H9 (cell line): ENCODE measurements around the gene CDYL2. TPM values are rescaled to one million over a fixed set of nuclear protein-coding genes. Genes with fewer than 3 reads are reported as not detected.

Source experiments
- DNase-seq: peaks from one replicate; pipeline ENCODE4 v3.0.0-alpha.2; 2017
- H2AFZ ChIP-seq: one replicate; pipeline ENCODE4 v1.6.1; 2013; ENCODE audit warnings: mild to moderate bottlenecking, low read length, control low read depth, moderate library complexity
- H2AK5ac ChIP-seq: 2 replicates; pipeline ENCODE4 v1.6.1; 2013; ENCODE audit warnings: low read length, control low read depth, mixed read lengths; ENCODE audit not compliant: insufficient read length
- H2BK120ac ChIP-seq: one replicate; pipeline ENCODE4 v1.6.1; 2013; ENCODE audit warnings: low read depth, mild to moderate bottlenecking, low read length, control low read depth, inconsistent platforms; ENCODE audit not compliant: poor library complexity, severe bottlenecking
- H2BK12ac ChIP-seq: 2 replicates; pipeline ENCODE4 v1.6.1; 2013; ENCODE audit warnings: low read length, control low read depth, mixed read lengths, low read depth; ENCODE audit not compliant: insufficient read length
- H2BK15ac ChIP-seq: 2 replicates; pipeline ENCODE4 v1.6.1; 2013; ENCODE audit warnings: low read depth, low read length, control low read depth
- H2BK20ac ChIP-seq: one replicate; pipeline ENCODE4 v1.6.1; 2013; ENCODE audit warnings: low read depth, mild to moderate bottlenecking, low read length, control low read depth, inconsistent platforms; ENCODE audit not compliant: poor library complexity, severe bottlenecking
- H2BK5ac ChIP-seq: 2 replicates; pipeline ENCODE4 v1.6.1; 2013; ENCODE audit warnings: low read length, control low read depth, mixed read lengths; ENCODE audit not compliant: insufficient read length
- H3K14ac ChIP-seq: 2 replicates; pipeline ENCODE4 v1.6.1; 2013; ENCODE audit warnings: low read length, control low read depth; ENCODE audit not compliant: insufficient read depth
- H3K18ac ChIP-seq: 2 replicates; pipeline ENCODE4 v1.6.1; 2013; ENCODE audit warnings: low read depth, mild to moderate bottlenecking, mixed read lengths, low read length, control low read depth; ENCODE audit not compliant: insufficient read length
- H3K23ac ChIP-seq: 2 replicates; pipeline ENCODE4 v1.6.1; 2013; ENCODE audit warnings: low read length, control low read depth, mixed read lengths, low read depth; ENCODE audit not compliant: insufficient read length
- H3K23me2 ChIP-seq: 2 replicates; pipeline ENCODE4 v1.6.1; 2013; ENCODE audit warnings: low read depth, mild to moderate bottlenecking, mixed read lengths, low read length, control low read depth; ENCODE audit not compliant: insufficient read length, poor library complexity, severe bottlenecking
- H3K27ac ChIP-seq: 2 replicates; pipeline ENCODE4 v1.5.1; 2013; ENCODE audit warnings: low read length, control low read depth, mixed read lengths, low read depth; ENCODE audit not compliant: insufficient read length
- H3K27me3 ChIP-seq: 2 replicates; pipeline ENCODE4 v1.6.1; 2013; ENCODE audit warnings: low read length, control low read depth, inconsistent platforms; ENCODE audit not compliant: insufficient read depth
- H3K4ac ChIP-seq: 2 replicates; pipeline ENCODE4 v1.6.1; 2013; ENCODE audit warnings: low read depth, mild to moderate bottlenecking, control low read depth, inconsistent platforms, low read length, moderate library complexity
- H3K4me1 ChIP-seq: 2 replicates; pipeline ENCODE4 v1.6.1; 2013; ENCODE audit warnings: low read length, control low read depth, inconsistent platforms; ENCODE audit not compliant: insufficient read depth
- H3K4me2 ChIP-seq: 2 replicates; pipeline ENCODE4 v1.6.1; 2013; ENCODE audit warnings: low read length, control low read depth, mixed read lengths; ENCODE audit not compliant: insufficient read length, insufficient read depth
- H3K56ac ChIP-seq: 2 replicates; pipeline ENCODE4 v1.6.1; 2013; ENCODE audit warnings: low read depth, mild to moderate bottlenecking, mixed read lengths, low read length, control low read depth; ENCODE audit not compliant: insufficient read length
- H3K79me1 ChIP-seq: 2 replicates; pipeline ENCODE4 v1.6.1; 2013; ENCODE audit warnings: low read depth, mild to moderate bottlenecking, moderate library complexity, low read length, control low read depth, inconsistent platforms; ENCODE audit not compliant: insufficient read depth, poor library complexity, severe bottlenecking
- H3K79me2 ChIP-seq: 2 replicates; pipeline ENCODE4 v1.6.1; 2013; ENCODE audit warnings: low read length, control low read depth, inconsistent platforms; ENCODE audit not compliant: insufficient read depth
- H3K9ac ChIP-seq: 2 replicates; pipeline ENCODE4 v1.6.1; 2013; ENCODE audit warnings: low read length, control low read depth, mixed read lengths; ENCODE audit not compliant: insufficient read length; ENCODE audit errors: extremely low read depth
- H3K9me3 ChIP-seq: one replicate; pipeline ENCODE4 v1.6.1; 2013; ENCODE audit warnings: low read depth, low read length, inconsistent platforms; ENCODE audit not compliant: control insufficient read depth
- H3T11ph ChIP-seq: one replicate; pipeline ENCODE4 v1.6.1; 2013; ENCODE audit warnings: mild to moderate bottlenecking, low read length, control low read depth, inconsistent platforms
- H4K20me1 ChIP-seq: one replicate; pipeline ENCODE4 v1.6.1; 2013; ENCODE audit not compliant: control insufficient read depth, insufficient read length, insufficient read depth
- H4K5ac ChIP-seq: 2 replicates; pipeline ENCODE4 v1.6.1; 2013; ENCODE audit warnings: low read depth, mild to moderate bottlenecking, mixed read lengths, low read length, control low read depth; ENCODE audit not compliant: insufficient read length
- H4K8ac ChIP-seq: replicated peaks from 2 replicates; pipeline ENCODE4 v1.6.1; 2013; ENCODE audit warnings: low read length, control low read depth, mixed read lengths, low read depth; ENCODE audit not compliant: insufficient read length
- H4K91ac ChIP-seq: 2 replicates; pipeline ENCODE4 v1.6.1; 2013; ENCODE audit warnings: low read depth, mild to moderate bottlenecking, moderate library complexity, mixed read lengths, low read length, control low read depth; ENCODE audit not compliant: insufficient read length
- H3K27ac Mint-ChIP-seq, 3 experiments: 2 replicates in 2 of 3; 3 replicates in 1 of 3; pipeline ENCODE4 v1.8.0; 2020 to 2021; ENCODE audit warnings: mixed read lengths in 3 of 3, mild to moderate bottlenecking in 1 of 3, moderate library complexity in 1 of 3
- H3K27me3 Mint-ChIP-seq: 2 replicates; pipeline ENCODE4 v1.8.0; 2021; ENCODE audit warnings: low read depth, mild to moderate bottlenecking, moderate library complexity, mixed read lengths
- H3K36me3 Mint-ChIP-seq, 3 experiments: 2 replicates in 2 of 3; 3 replicates in 1 of 3; pipeline ENCODE4 v1.8.0; 2020 to 2021; ENCODE audit warnings: low read depth in 3 of 3, mixed read lengths in 3 of 3; ENCODE audit not compliant: insufficient read depth in 1 of 3
- H3K4me1 Mint-ChIP-seq, 2 experiments: 2 replicates each; pipeline ENCODE4 v1.8.0; 2020; ENCODE audit warnings: mixed read lengths in 2 of 2
- H3K4me3 Mint-ChIP-seq, 2 experiments: 2 replicates in 1 of 2; 3 replicates in 1 of 2; pipeline ENCODE4 v1.8.0; 2020 to 2021; ENCODE audit warnings: mild to moderate bottlenecking in 2 of 2, mixed read lengths in 2 of 2, moderate library complexity in 1 of 2
- H3K9me3 Mint-ChIP-seq, 2 experiments: 2 replicates in 1 of 2; 3 replicates in 1 of 2; pipeline ENCODE4 v1.8.0; 2020; ENCODE audit warnings: mild to moderate bottlenecking in 2 of 2, mixed read lengths in 2 of 2, moderate library complexity in 1 of 2
- WGBS: extraction: QIAGEN DNeasy Blood & Tissue Kit; methylation state at CpG from one replicate; pipeline ENCODE4 v1.1.7; 2013; ENCODE audit warnings: missing lambda C conversion rate, low lambda C conversion rate, mixed read lengths; ENCODE audit not compliant: insufficient read length; ENCODE audit errors: extremely low coverage; 5-methylcytosine and 5-hydroxymethylcytosine counted together
- total RNA-seq: library from RNA; stranded (reverse); gene quantifications from 2 replicates; pipeline ENCODE4 v1.2.1, GENCODE V29; 2021
- TF ChIP-seq, protein P1 (sequence below): fragments of 200-600 bp; sonication (generic); conservative IDR thresholded peaks from 3 replicates; pipeline ENCODE4 v1.8.0; 2021; ENCODE audit warnings: antibody characterized with exemption, mild to moderate bottlenecking

CDYL2 gene
- total RNA-seq, 1 experiment from 2014 or later, result 4.2 TPM

DNA sequence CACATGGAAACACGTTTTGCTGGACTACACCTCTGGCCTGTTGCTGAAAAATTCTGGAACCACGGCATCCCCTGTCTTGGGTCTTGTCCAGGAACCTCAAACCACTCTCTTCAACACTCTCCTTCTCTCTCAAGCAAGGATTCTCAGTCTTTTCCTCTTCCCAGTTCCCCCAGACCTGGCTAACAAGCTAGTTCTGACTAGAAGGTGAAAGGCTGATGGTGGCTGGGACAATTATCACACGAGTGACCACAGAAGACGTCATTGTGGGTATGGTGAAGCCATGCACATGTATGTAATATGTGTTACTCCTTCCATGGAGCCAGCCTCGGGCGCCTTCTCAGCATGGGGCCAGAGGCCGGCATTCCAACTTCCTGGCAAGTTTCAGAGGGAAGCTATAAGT lies 123.0 kb downstream of the CDYL2 start:
- H3K9me3 Mint-ChIP-seq, result peaks cover 7 to 9% of the 10 kb centered on the region in 2 experiments; a peak in 4 of 5 replicates
- Histone ChIP-seq H3K14ac (no peak overlapping the region), H3K9me3 (no peaks in the 10 kb centered on the region), H3K4ac (no peak overlapping the region), H2AK5ac (no peak overlapping the region), H3K9ac (no peak overlapping the region), H2BK20ac (no peak overlapping the region), H3K27me3 (no peaks in the 10 kb centered on the region), H3K56ac (no peak overlapping the region), H3K79me1 (no peaks in the 10 kb centered on the region), H4K8ac (no peak overlapping the region), H4K91ac (no peak overlapping the region), H3T11ph (no peak overlapping the region), H2BK12ac (no peak overlapping the region), H4K20me1 (no peaks in the 10 kb centered on the region), H3K23me2 (no peaks in the 10 kb centered on the region), H2AFZ (no peak overlapping the region), H3K4me1 (no peaks in the 10 kb centered on the region), H3K23ac (no peak overlapping the region), H2BK5ac (no peak overlapping the region), H2BK15ac (no peak overlapping the region), H4K5ac (no peak overlapping the region), H3K27ac (no peak overlapping the region), H3K4me2 (no peak overlapping the region), H3K18ac (no peak overlapping the region), H2BK120ac (no peak overlapping the region), H3K79me2 (no peaks in the 10 kb centered on the region)
- no CpG with 5 or more reads among the region's 7 CpGs for WGBS
- H3K4me3 Mint-ChIP-seq, result no peak overlapping the region
- H3K36me3 Mint-ChIP-seq, result peaks cover 0 to 5% (median 4%) of the 10 kb centered on the region in 3 experiments; a peak in 5 of 7 replicates
- H3K4me1 Mint-ChIP-seq, result no peaks in the 10 kb centered on the region; a peak in 1 of 4 replicates
- TF ChIP-seq, protein P1, sequence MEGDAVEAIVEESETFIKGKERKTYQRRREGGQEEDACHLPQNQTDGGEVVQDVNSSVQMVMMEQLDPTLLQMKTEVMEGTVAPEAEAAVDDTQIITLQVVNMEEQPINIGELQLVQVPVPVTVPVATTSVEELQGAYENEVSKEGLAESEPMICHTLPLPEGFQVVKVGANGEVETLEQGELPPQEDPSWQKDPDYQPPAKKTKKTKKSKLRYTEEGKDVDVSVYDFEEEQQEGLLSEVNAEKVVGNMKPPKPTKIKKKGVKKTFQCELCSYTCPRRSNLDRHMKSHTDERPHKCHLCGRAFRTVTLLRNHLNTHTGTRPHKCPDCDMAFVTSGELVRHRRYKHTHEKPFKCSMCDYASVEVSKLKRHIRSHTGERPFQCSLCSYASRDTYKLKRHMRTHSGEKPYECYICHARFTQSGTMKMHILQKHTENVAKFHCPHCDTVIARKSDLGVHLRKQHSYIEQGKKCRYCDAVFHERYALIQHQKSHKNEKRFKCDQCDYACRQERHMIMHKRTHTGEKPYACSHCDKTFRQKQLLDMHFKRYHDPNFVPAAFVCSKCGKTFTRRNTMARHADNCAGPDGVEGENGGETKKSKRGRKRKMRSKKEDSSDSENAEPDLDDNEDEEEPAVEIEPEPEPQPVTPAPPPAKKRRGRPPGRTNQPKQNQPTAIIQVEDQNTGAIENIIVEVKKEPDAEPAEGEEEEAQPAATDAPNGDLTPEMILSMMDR, result no peak
- H3K27me3 Mint-ChIP-seq, result peaks cover 6% of the 10 kb centered on the region
- no peak overlapping the region for H3K27ac Mint-ChIP-seq
- DNase-seq, result no peak
